ENCODE measurements around the gene HIVEP3. TPM values are rescaled to one million over a fixed set of nuclear protein-coding genes. Genes with fewer than 3 reads are reported as not detected.

Gene HIVEP3
- total and polyA plus RNA-seq, 2 of the 13 experiments (the other 11 are each of a cell fraction or from before 2014, with no cell fraction given) = 0.05 TPM; not detected in 1

GRCh38 chr1:41474490-41475271 is 444.0 kb downstream of the HIVEP3 start (continued):
- TF ChIP-seq MTERF4 (CRISPR knock-in tag; IDR thresholded peaks at IDR 0.05) (no peak), ZXDC (CRISPR knock-in tag; IDR thresholded peaks at IDR 0.05) (no peak), AGO1 (IDR thresholded peaks at IDR 0.05; ENCODE audit: low read depth, low read length, poor library complexity, severe bottlenecking) (no peak), SOX5 (CRISPR knock-in tag; IDR thresholded peaks at IDR 0.05; ENCODE audit: borderline replicate concordance) (no peak), ZNF800 (CRISPR knock-in tag; IDR thresholded peaks at IDR 0.05) (no peak), DZIP1 (CRISPR knock-in tag; IDR thresholded peaks at IDR 0.05) (no peak), LRRFIP1 (CRISPR knock-in tag; conservative IDR thresholded peaks at IDR 0.05) (no peak), CREM (IDR thresholded peaks at IDR 0.05) (no peak), CREM (CRISPR knock-in tag; IDR thresholded peaks at IDR 0.05) (no peak), ZFP36 (IDR thresholded peaks at IDR 0.05; ENCODE audit: borderline replicate concordance, low read depth, low read length, partially characterized antibody) (no peak)

All from HepG2 (cell line).